ENCODE measurements around the gene LHX3.

DNA sequence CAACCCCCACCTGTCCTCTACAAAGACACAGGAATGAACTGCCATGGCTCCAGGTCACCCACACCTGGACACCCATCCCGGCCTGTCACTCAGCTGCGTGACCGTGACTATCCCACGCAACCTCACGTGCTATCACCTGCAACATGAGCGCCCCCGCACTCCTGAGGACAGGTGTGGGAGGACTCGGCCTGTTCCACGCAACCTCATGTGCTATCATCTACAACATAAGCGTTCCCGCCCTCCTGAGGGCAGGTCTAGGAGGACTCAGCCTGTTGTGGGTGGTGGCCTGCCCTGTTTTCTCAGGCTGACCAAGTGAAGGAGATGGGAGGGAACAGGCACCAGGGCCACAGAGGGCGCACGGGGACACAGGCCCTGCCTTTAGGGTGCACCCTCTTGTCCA is 36.6 kb upstream of the LHX3 start:
- TF ChIP-seq, protein P1, sequence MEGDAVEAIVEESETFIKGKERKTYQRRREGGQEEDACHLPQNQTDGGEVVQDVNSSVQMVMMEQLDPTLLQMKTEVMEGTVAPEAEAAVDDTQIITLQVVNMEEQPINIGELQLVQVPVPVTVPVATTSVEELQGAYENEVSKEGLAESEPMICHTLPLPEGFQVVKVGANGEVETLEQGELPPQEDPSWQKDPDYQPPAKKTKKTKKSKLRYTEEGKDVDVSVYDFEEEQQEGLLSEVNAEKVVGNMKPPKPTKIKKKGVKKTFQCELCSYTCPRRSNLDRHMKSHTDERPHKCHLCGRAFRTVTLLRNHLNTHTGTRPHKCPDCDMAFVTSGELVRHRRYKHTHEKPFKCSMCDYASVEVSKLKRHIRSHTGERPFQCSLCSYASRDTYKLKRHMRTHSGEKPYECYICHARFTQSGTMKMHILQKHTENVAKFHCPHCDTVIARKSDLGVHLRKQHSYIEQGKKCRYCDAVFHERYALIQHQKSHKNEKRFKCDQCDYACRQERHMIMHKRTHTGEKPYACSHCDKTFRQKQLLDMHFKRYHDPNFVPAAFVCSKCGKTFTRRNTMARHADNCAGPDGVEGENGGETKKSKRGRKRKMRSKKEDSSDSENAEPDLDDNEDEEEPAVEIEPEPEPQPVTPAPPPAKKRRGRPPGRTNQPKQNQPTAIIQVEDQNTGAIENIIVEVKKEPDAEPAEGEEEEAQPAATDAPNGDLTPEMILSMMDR (IDR thresholded peaks at IDR 0.05): no peak
- TF ChIP-seq POLR2AphosphoS5 (IDR thresholded peaks at IDR 0.05; ENCODE audit: insufficient read depth in 1 of 2, low read depth in 1 of 2): no peak
